Effector CD4-positive, alpha-beta T cell (primary cell): Measurements from ENCODE around the gene APH1B.
"Not testable (repeated sequence)": the region's sequence is repeated elsewhere in the genome, so short reads cannot be mapped to it uniquely, and the experiment has no call there.

Experiments used
- DNase-seq: peaks from one replicate; pipeline ENCODE4 v3.0.0-alpha.2; 2020

APH1B gene

GRCh38 chr15:63332367-63333124, 55.1 kb downstream of the APH1B start:
- DNase-seq = no peak

GRCh38 chr15:63334821-63335220, 57.4 kb downstream of the APH1B start:
- no peak for DNase-seq

GRCh38 chr15:63335543-63336240, 58.3 kb downstream of the APH1B start:
- no peak for DNase-seq

- no peak for DNase-seq
Observed at GRCh38 chr15:63337046-63337445, 59.6 kb downstream of the APH1B start.

GRCh38 chr15:63338170-63338569, 60.8 kb downstream of the APH1B start:
- DNase-seq = no peak

GRCh38 chr15:63339006-63339766, 61.8 kb downstream of the APH1B start:
- DNase-seq = no peak

GRCh38 chr15:63339836-63340235, 62.4 kb downstream of the APH1B start:
- DNase-seq = no peak

- no peak for DNase-seq
Observed at GRCh38 chr15:63340353-63340752, 62.9 kb downstream of the APH1B start.

GRCh38 chr15:63340878-63341277, 63.5 kb downstream of the APH1B start:
- no peak for DNase-seq

- DNase-seq = no peak
Observed at GRCh38 chr15:63341898-63342297, 64.5 kb downstream of the APH1B start.

- DNase-seq = not testable (repeated sequence)
Observed at GRCh38 chr15:63342996-63343562, 65.7 kb downstream of the APH1B start.

GRCh38 chr15:63344731-63345390, 67.5 kb downstream of the APH1B start:
- DNase-seq = no peak

GRCh38 chr15:63345391-63345752, 68.0 kb downstream of the APH1B start:
- no peak for DNase-seq

GRCh38 chr15:63347074-63347857, 69.9 kb downstream of the APH1B start:
- no peak for DNase-seq

GRCh38 chr15:63348392-63348791, 71.0 kb downstream of the APH1B start:
- no peak for DNase-seq

- no peak for DNase-seq
Observed at GRCh38 chr15:63349156-63349555, 71.8 kb downstream of the APH1B start.

- no peak for DNase-seq
Observed at GRCh38 chr15:63349621-63350020, 72.2 kb downstream of the APH1B start.

GRCh38 chr15:63350178-63350621, 72.8 kb downstream of the APH1B start:
- DNase-seq = no peak

- DNase-seq = no peak
Observed at GRCh38 chr15:63351170-63351569, 73.8 kb downstream of the APH1B start.

- no peak for DNase-seq
Observed at GRCh38 chr15:63352808-63353207, 75.4 kb downstream of the APH1B start.

GRCh38 chr15:63353261-63353660, 75.9 kb downstream of the APH1B start:
- DNase-seq = no peak

GRCh38 chr15:63353887-63354286, 76.5 kb downstream of the APH1B start:
- DNase-seq = no peak
